Measurements from ENCODE around the gene CHMP1A.

- TF ChIP-seq CTCF (IDR thresholded peaks at IDR 0.05), result no peak
- TF ChIP-seq POLR2A (IDR thresholded peaks at IDR 0.05), result no peak
- no peak for TF ChIP-seq EP300 (IDR thresholded peaks at IDR 0.05)
- no peak for TF ChIP-seq POLR2AphosphoS5 (IDR thresholded peaks at IDR 0.05)
Measured at GRCh38 chr16:89668790-89669158, 11.3 kb upstream of the CHMP1A start.
